Tibial nerve (tissue), 3 donors: ENCODE data around the gene LRRC15.

ENCODE experiments used
- POLR2A ChIP-seq, 2 donors: fragments of 450-650 bp; IDR thresholded peaks; one replicate each; pipeline ENCODE4 v1.6.1; 2017; ENCODE audit warnings: antibody characterized with exemption in 2 of 2, mild to moderate bottlenecking in 2 of 2, moderate library complexity in 2 of 2
- TF ChIP-seq, protein P1 (sequence below), 5 experiments: fragments of 200-600 bp in 3 of 5; fragments of 450-650 bp in 2 of 5; sonication (generic) in 3 of 5; IDR thresholded peaks; one replicate each; pipeline ENCODE4 v1.5.1; 2016 to 2019; ENCODE audit warnings: antibody characterized with exemption in 5 of 5, mild to moderate bottlenecking in 3 of 5, moderate library complexity in 2 of 5

DNA sequence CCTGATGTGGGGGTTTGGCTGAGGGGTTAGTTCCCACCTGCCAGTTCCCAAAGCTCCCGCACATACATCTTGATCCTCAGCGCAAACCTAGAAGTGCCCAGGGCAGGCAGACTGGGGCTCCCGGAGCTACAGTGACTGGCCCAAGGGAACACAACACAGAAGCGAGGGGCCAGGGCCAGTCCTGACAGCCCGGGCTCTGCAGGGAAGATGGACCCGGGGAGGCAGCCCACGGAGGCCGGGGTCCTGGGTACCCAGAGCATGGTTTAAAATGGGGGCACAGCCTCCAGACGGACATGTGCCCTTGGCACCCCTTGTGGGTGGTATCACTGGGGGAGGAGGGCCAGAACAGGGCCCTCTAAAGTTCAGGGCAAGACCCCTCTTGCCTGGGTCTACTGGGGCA is 23.5 kb downstream of the LRRC15 start:
- TF ChIP-seq, protein P1, sequence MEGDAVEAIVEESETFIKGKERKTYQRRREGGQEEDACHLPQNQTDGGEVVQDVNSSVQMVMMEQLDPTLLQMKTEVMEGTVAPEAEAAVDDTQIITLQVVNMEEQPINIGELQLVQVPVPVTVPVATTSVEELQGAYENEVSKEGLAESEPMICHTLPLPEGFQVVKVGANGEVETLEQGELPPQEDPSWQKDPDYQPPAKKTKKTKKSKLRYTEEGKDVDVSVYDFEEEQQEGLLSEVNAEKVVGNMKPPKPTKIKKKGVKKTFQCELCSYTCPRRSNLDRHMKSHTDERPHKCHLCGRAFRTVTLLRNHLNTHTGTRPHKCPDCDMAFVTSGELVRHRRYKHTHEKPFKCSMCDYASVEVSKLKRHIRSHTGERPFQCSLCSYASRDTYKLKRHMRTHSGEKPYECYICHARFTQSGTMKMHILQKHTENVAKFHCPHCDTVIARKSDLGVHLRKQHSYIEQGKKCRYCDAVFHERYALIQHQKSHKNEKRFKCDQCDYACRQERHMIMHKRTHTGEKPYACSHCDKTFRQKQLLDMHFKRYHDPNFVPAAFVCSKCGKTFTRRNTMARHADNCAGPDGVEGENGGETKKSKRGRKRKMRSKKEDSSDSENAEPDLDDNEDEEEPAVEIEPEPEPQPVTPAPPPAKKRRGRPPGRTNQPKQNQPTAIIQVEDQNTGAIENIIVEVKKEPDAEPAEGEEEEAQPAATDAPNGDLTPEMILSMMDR (IDR thresholded peaks at IDR 0.05): no peak
- no peak for TF ChIP-seq POLR2A (IDR thresholded peaks at IDR 0.05)
